Stimulated activated CD8-positive, alpha-beta memory T cell treated with anti-CD3 and anti-CD28 coated beads, Interleukin-15, amount 100 ng/mL, for 1 hour (primary cell): ENCODE results near the gene PRKAR1B.

Experiments
- DNase-seq: peaks from one replicate; pipeline ENCODE4 v3.0.0-alpha.2; 2020; ENCODE audit warnings: low read depth

Gene PRKAR1B

DNA sequence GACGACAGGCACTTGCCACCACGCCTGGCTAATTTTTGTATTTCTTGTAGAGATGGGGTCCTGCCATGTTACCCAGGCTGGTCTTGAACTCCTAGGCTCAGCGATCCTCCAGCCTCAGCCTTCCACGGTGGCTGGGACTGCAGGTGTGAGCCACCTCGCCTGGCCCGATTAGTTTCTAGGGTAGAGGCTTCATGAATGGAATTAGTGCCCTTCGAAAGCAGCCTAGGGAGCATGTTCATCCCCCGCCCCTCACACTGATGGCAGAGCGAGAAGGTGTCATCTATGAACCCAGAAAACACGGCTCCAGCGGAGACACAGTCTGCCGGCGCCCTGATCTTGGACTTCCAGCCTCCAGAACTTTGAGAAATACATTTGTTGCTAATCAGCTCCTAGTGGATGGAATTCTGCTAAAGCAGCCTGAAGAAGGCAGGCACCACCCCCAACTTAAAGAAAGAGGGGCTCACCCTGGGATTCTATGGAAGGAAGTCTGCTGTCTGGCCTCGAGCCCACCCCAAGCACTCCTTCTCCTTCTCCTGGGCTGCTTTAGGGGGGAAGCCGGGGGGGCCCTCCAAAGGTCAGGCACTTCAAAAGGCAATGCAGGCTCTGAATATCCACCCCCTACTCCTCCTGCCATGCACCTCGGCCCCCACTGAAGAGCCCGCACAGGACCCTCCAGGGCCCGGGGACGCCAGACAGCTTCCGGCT lies 217.5 kb downstream of the PRKAR1B start:
- no peak for DNase-seq

DNA sequence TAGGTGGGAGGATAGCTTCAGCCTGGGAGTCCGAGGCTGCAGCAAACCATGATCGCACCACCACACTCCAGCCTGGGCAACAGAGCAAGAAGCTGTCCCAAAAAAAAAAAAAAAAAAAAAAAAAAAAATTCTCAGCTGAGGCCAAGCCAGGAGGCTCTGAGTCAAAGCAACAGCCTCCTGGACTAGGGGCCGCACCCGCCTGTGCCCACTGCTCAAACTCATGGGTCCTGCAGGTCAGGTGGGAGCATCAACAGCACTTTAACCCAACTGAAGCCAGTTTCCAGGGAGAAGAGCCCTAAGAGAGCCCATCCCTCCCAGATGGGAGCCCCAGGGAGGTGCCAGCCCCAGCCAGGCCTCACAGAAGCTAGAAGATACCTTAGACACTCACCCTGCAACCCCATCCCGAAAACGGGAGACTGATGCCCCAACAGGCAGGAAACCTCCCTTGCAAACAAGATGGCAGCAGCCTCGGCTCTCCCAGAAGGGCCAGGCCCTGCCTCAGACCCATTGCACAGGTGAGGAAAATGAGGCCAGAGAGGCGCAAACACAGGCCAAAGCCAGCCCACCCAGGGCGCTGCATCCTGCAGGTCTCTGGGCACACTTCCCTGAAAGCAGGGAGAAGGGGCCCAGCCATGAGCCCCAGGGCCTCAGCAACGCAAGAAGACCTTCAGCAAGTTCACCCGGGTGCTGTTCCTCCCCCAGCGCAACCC lies 218.5 kb downstream of the PRKAR1B start:
- DNase-seq = no peak

DNA sequence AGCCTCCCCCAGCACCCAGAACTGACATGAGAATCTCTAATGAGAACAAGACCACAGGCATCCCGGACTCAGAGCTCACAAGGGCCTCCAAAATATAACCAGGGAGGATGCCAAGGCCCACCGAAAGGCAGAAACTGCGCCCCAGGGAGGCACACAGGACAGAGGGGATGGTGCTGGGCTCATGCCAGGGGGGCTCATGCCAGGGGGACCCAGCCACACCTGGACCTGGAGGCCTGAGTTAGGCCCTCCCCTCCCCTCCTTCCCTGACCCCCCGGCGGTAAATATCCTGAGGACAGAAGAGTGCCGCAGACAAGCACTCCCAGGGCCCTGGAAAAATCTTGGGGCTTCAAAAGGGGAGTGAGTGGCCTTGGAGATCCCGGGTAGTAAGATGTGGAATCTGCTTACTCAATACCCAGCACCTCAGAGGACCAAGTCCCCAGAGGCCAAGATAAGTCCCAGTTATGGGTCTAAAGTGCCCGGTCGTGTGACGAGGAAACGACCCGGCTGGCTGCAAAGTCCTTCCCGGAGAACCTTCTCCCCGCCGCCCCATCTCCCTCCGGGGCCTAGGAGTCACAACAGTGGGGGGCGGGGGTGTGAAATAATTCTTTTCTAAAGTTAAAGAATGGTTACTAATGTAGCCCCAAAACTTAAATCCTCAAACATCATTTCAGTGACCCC lies 219.3 kb downstream of the PRKAR1B start:
- no peak for DNase-seq

DNA sequence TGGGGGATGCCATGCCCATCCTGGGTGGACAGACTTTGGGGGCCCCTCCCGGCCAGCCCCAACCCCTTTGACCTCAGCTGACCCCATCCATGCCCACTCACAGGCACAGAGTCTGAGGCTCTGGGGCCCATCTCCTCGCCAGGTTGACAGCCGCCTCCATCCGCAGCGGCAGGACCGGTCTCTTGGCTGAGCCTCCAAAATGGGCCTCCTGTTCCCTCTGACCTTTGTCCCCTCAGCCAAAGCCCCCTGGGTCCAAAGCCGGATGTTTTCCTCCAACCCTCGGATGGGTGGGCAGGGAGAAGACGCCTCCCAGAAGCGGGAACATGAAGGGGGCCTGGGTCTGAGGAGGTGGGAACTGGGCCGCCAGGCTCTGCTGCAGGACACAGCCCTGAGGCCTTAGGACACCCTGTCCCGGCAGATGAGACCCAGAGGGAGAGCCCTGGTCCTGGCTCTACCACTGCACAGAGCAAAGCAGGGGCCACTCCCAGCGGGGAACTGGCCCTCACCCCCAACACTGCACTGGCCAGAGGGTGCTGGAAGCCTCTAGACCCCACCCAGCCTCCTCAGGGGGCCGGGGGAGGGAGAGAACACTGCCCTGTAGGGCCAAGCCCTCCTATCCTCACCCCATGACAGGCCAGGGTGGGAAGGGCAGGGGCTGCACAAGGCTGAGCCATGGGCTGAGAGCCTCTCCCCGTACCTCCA lies 220.0 kb downstream of the PRKAR1B start:
- DNase-seq = no peak

DNA sequence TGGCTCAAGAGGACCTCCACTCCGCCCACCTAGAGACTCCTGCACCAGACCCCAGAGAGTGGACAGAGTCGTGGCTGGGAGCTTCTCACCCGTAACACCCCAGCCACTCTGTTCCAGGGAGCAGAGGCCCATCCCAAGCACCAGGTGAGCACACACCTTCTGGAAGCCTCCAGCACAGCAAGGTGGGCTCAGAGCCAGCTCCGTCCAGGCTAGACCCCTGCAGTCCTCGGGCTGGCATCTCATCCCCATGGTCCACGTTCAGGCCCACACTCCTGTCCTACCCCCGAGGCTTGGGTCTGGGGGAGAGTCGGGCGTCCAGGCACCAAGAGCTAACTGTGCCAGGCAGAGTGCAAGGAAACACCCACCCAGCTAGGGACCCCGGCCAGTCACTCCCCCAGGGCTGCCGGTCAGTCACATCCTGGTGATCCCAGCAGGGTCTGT lies 220.7 kb downstream of the PRKAR1B start:
- DNase-seq = no peak

DNA sequence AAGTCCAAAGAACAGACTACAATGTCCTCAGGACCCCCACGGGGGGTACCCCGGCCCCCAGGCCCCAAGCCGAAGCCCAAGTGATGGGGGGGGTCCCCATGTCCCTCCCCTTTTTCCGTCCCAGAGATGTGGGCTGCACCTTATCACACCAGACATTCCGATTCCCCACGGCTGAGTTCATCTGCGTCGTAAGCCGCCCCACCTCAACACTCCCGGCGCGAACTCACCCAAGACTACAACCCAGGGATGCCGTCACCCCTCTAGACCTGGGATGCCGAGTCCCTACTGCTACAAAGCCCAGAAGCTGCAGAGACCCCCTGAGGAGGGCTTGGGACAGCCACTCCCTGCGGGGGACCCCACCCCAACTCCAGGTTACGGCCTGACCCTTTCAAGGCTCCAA lies 221.9 kb downstream of the PRKAR1B start:
- no peak for DNase-seq

DNA sequence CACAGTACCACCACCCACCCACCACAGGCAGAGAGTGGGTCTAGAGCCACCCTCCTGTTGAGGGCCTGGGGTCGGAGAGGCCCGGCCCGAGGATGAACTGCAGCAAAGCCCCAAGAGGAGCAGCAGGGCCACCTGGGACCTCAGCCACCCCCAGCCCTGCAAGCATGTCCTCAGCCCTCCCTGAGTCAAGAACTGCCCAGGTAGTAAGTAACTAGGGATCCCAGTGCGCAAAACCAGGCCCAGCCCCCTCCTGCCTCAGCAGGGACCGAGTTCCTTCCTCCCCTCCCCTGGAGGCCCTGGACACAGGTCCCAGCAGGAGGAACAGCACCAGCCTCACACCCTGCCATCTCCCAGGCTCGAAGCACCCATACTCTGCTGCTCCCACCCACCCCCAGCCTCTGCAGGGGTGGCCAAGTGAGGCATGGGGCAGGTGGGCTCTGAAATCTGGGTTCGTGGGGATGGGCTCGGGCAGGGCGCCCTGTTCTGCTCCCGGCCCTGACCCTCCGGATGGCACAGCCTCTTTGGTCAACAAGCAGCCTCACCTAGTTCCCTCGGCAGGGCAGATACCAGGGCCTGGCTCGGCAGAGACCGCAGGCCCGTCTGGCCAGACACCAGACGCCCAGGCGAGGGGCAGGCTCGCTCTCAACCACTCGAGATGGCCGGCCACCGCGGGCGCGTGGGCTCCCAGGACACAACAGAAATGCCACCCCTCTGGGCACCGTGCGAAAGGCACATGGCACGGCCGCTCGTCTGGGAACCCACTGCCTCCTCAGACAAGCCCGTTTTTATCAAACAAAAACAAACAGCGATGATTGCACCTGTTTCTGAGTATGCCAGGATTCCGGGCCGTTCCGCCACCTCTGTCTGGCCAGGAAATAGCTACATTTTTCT lies 222.6 kb downstream of the PRKAR1B start:
- no peak for DNase-seq

DNA sequence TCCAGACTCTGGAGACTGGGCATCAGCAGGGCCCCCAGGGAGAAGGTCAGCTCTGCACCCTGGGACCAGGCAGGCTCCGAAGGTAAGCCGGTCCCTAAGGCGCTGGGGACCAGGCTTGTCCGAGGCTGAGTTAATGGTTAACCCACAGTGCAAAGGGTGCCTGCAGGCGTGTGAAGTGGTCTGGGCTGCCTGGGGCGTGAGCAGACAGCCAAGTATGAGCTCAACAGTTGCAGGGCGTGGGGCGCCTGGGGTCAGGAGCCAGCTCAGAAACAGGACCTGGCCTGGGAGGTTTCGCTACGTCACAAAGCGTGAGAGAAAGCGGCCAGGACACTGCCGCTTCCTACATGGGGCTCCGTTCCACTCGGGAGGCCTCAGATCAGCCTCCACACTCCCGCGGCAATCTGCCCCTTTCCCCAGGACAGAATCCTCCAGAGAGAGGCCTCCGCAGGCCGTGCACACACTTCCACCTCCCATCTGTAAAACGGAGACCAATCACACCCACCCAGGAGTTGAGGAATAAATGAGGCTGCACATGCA lies 223.4 kb downstream of the PRKAR1B start:
- no peak for DNase-seq

DNA sequence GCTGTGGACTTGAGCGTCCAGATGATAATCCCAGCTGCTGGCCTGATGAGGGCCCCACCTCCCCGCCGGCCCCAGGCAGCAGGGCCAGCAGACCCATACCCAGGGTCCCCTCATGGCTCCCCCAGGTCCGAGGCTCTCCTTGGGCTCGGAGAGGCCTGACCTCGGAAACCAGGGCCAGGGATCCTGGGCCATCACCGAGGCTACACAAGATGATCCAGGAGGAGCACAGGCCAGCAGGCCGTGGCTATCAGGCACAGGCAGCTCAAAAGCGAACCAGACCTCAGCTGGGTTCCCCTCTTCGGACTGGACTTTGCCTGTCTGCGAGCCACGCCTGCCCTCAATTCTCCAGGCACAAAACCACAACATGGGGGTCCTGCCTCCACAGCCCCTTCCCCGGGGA lies 224.8 kb downstream of the PRKAR1B start:
- DNase-seq = no peak

DNA sequence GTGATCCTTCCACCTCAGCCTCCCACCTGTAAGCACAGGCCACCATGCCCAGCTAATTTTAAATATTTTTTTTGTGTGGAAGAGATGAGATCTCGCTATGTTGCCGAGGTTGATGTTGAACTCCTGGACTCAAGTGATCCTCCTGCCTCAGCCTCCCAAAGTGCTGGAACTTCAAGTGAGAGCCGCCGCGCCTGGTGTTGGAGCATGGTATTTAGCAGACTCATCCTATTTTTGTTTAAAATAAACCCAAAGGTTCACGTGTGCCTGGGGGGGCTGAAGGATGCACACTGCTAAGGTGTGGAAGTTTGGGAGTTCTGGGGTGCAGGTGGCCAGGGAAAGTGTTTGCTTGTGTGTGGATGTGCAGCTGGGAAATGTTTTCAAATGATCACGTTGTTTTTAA lies 225.6 kb downstream of the PRKAR1B start:
- no peak for DNase-seq

DNA sequence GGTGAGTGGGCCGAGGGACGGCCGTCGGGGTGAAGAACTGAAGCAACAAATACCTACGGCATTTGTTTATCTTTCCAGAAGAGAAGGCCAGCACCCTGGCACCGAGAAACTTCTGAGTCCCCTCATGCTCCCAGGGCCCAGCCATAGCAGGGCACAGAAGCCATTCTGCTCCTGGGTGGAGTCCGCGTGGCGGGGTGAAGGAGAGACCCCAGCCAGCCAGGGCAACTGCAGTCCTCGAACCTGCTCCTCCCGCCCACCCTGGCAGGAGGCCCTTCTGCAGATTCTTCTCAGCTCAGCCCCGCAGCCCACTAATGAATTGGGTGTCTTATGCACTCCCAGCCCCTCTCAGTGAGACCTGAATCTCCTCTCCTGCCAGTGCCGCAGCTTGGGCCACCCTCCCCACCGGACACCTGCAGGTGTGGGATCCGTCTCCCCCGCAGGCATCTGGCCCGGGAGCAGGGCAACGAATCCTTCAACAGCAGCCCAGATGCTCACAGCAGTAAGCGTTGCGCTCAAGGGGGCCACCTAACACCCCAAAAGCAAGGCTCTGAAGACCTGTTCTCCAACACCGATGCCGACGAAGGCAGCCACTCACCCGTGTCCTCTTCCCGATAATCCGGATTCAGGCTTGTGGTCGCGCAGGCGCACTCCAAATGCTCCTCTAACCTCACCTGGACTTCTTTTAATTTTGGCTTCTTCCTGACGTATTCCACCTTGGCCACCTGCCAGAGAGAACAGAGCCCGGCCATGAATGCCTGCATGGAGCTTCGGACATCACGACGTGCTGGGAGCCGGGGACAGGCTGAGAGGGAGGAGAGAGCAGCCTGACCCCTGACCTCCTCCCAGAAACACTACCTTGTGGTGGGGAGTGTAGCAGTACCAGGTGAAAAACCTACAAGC lies 226.3 kb downstream of the PRKAR1B start:
- no peak for DNase-seq

DNA sequence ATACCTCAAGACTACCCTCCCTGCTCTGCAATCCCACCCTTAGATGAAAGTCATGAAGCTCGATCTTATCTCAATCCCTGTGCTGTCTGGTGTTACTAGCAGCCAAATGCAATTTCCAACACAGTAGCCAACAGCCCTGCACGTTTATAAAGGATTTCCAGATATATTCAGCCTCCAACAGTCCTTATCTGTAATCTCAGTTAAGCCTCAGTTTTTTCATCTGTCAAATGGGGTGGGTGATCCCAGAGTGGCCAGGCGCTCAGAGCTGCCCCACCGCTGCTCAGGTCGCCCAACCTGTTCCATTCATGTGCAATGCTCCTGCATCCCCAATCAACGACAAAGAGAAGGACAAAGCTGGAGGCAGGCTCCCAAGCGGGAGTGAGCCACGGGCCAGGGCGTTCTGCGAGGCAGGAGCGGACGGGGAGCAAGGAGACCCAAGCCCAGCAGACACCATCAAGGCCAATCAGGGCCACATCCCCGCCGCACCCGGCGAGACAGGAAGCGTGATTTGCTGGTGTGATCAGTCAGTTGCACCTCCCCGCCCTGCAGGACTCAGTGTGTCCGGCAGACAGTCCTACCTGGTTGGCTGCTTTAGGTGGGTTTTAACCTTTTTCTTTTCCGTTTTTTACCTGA lies 227.1 kb downstream of the PRKAR1B start:
- DNase-seq = no peak
